Endothelial cell of umbilical vein (primary cell): ENCODE measurements around the gene SLC38A1. TPM values are rescaled to one million over a fixed set of nuclear protein-coding genes. Genes with fewer than 3 reads are reported as not detected.

Source experiments
- BruUV-seq: library from RNA; stranded (reverse); fragments of 400-500 nt; replicated peaks from 2 replicates; lab custom pipeline; 2021; lab: Mats Ljungman, UMichigan
- CTCF ChIA-PET: fragments of 300-600, 350-600 bp; sonication (Branson Sonifier 250); formaldehyde crosslinking; loops from one replicate; lab custom pipeline; 2021; ENCODE audit warnings: antibody characterized with exemption, inconsistent platforms; lab: Charles Lee
- POLR2A ChIA-PET: fragments of 300-600, 350-600 bp; sonication (Branson Sonifier 250); formaldehyde crosslinking; loops from one replicate; lab custom pipeline; 2021; ENCODE audit warnings: antibody characterized with exemption, inconsistent platforms; lab: Charles Lee
- DNase-seq: peaks from one replicate; pipeline ENCODE4 v3.0.0-alpha.2; 2011; ENCODE audit warnings: low read depth, low spot score
- FAIRE-seq: peaks from 2 replicates; lab custom pipeline; 2011; peaks lifted over from hg19 to GRCh38; lab: Jason Lieb, UNC
- H2AFZ ChIP-seq: 2 replicates; pipeline ENCODE4 v1.6.0; 2012; ENCODE audit warnings: low read depth, low read length, control low read depth, inconsistent platforms
- H3K27ac ChIP-seq: 2 replicates; pipeline ENCODE4 v1.5.1; 2011; ENCODE audit warnings: low read depth, mild to moderate bottlenecking, control low read depth, low read length, moderate library complexity; ENCODE audit not compliant: insufficient read depth
- H3K27me3 ChIP-seq, 2 experiments: 2 replicates each; pipeline versions ENCODE4 v1.6.0 to v1.6.1; 2011; ENCODE audit warnings: low read length in 2 of 2, mixed read lengths in 1 of 2; ENCODE audit not compliant: control insufficient read depth in 2 of 2, insufficient read depth in 2 of 2
- H3K36me3 ChIP-seq, 2 experiments: 2 replicates in 1 of 2; 3 replicates in 1 of 2; pipeline ENCODE4 v1.5.1; 2011; ENCODE audit warnings: low read length in 2 of 2, mild to moderate bottlenecking in 1 of 2, moderate library complexity in 1 of 2; ENCODE audit not compliant: control insufficient read depth in 2 of 2, insufficient read depth in 2 of 2; ENCODE audit errors: extremely low read depth in 1 of 2
- H3K4me1 ChIP-seq: 3 replicates; pipeline ENCODE4 v1.5.1; 2011; ENCODE audit warnings: mild to moderate bottlenecking, low read length; ENCODE audit not compliant: control insufficient read depth, insufficient read depth; ENCODE audit errors: extremely low read depth
- H3K4me2 ChIP-seq: 2 replicates; pipeline ENCODE4 v1.6.1; 2011; ENCODE audit warnings: low read length, control low read depth, mixed read lengths; ENCODE audit not compliant: insufficient read depth
- H3K4me3 ChIP-seq, 3 experiments: fragments of 200-600 bp in 1 of 3; sonication (generic), shearing (Covaris generic) in 1 of 3; replicated peaks in 1 of 3; 2 replicates each; pipeline ENCODE4 v1.5.1; 2011 to 2016; ENCODE audit warnings: control low read depth in 3 of 3, low read length in 3 of 3, mild to moderate bottlenecking in 2 of 3, inconsistent platforms in 1 of 3, low read depth in 1 of 3, moderate library complexity in 1 of 3; ENCODE audit not compliant: insufficient read depth in 1 of 3
- H3K79me2 ChIP-seq: 2 replicates; pipeline ENCODE4 v1.6.0; 2012; ENCODE audit warnings: low read length, inconsistent platforms; ENCODE audit not compliant: control insufficient read depth, insufficient read depth
- H3K9ac ChIP-seq: replicated peaks from 2 replicates; pipeline ENCODE3; 2011; ENCODE audit warnings: low read length, control low read depth; ENCODE audit not compliant: insufficient read depth; ENCODE audit errors: extremely low read depth
- H3K9me1 ChIP-seq: replicated peaks from 3 replicates; pipeline ENCODE4 v1.6.0; 2011; ENCODE audit warnings: mild to moderate bottlenecking, low read length; ENCODE audit not compliant: control insufficient read depth, insufficient read depth; ENCODE audit errors: extremely low read depth
- H3K9me3 ChIP-seq: replicated peaks from 2 replicates; pipeline ENCODE4 v1.5.1; 2012; ENCODE audit warnings: low read length, inconsistent platforms; ENCODE audit not compliant: control insufficient read depth, insufficient read depth
- H4K20me1 ChIP-seq: replicated peaks from 2 replicates; pipeline ENCODE3; 2011; ENCODE audit warnings: mild to moderate bottlenecking, low read length; ENCODE audit not compliant: control insufficient read depth, insufficient read depth; ENCODE audit errors: extremely low read depth
- CTCF ChIP-seq, 2 donors: IDR thresholded peaks; 1 replicate in 1 of 2; 2 replicates in 1 of 2; pipeline ENCODE4 v1.5.1; 2011; ENCODE audit warnings: low read length in 2 of 2, mild to moderate bottlenecking in 2 of 2, moderate library complexity in 2 of 2, control low read depth in 1 of 2, inconsistent platforms in 1 of 2, low read depth in 1 of 2; ENCODE audit not compliant: insufficient read depth in 1 of 2; ENCODE audit errors: extremely low read depth in 1 of 2
- EZH2 ChIP-seq: IDR thresholded peaks from 2 replicates; pipeline ENCODE4 v1.6.1; 2012; ENCODE audit warnings: borderline replicate concordance, low read depth, mild to moderate bottlenecking, moderate library complexity, low read length, inconsistent platforms; ENCODE audit not compliant: severe bottlenecking
- FOS ChIP-seq: IDR thresholded peaks from 2 replicates; pipeline ENCODE4 v1.6.1; 2011; ENCODE audit warnings: mild to moderate bottlenecking, low read length, moderate library complexity, borderline replicate concordance; ENCODE audit not compliant: insufficient read depth
- GATA2 ChIP-seq: IDR thresholded peaks from 2 replicates; pipeline ENCODE4 v1.7.0; 2011; ENCODE audit warnings: low read depth, mild to moderate bottlenecking, moderate library complexity, mixed read lengths, low read length; ENCODE audit not compliant: insufficient read length, insufficient read depth
- JUN ChIP-seq: IDR thresholded peaks from 2 replicates; pipeline ENCODE4 v1.6.1; 2011; ENCODE audit warnings: borderline replicate concordance, low read depth; ENCODE audit not compliant: insufficient read length, insufficient read depth
- MAX ChIP-seq: IDR thresholded peaks from 2 replicates; pipeline ENCODE4 v1.6.1; 2011; ENCODE audit not compliant: insufficient read depth, insufficient read length
- MYC ChIP-seq: IDR thresholded peaks from one replicate; pipeline ENCODE4 v1.6.1; 2011; ENCODE audit warnings: mild to moderate bottlenecking, low read depth, low read length
- POLR2A ChIP-seq: IDR thresholded peaks from 2 replicates; pipeline ENCODE4 v1.6.1; 2012; ENCODE audit warnings: low read depth, mild to moderate bottlenecking, control low read depth, low read length
- POLR2AphosphoS5 ChIP-seq: IDR thresholded peaks from 2 replicates; pipeline ENCODE4 v1.6.1; 2012; ENCODE audit warnings: low read depth, mild to moderate bottlenecking, control low read depth, low read length, moderate library complexity; ENCODE audit not compliant: insufficient read depth
- dilution Hi-C: fragments of 300-500 bp; cut with MboI; formaldehyde crosslinking; loops from one replicate; pipeline ENCODE4 v1.15.0; 2019; ENCODE audit warnings: low sequenced_read_pairs; ENCODE audit not compliant: extremely low pct_ligation_motif_present
- intact Hi-C: fragments of 100-400 bp; cut with micrococcal nuclease; formaldehyde crosslinking; loops from one replicate; pipeline ENCODE4 v1.10.0; 2022
- polyA plus RNA-seq, 4 experiments: library from polyadenylated mRNA; depleted of rRNA in 3 of 4; stranded (reverse) in 3 of 4; unstranded in 1 of 4; fragments of >200 nt; gene quantifications; 2 replicates each; pipeline versions ENCODE4 v1.2.1 to v1.2.3, GENCODE V29; 2011 to 2012; ENCODE audit warnings: missing spikeins in 1 of 4
- total RNA-seq: library from RNA; stranded (reverse); gene quantifications from 2 replicates; pipeline ENCODE4 v1.2.3, GENCODE V29; 2021

SLC38A1 gene
- total and polyA plus RNA-seq, 2 donors (not counting 3 experiments of a cell fraction or from before 2014, with no cell fraction given), result 23.6 to 86.4 TPM

- Histone ChIP-seq H2AFZ (no peak overlapping the region), H3K4me3 (no peak overlapping the region), H4K20me1 (no peaks in the 10 kb centered on the region), H3K27me3 (peaks cover 5 to 8% of the 10 kb centered on the region in 2 experiments), H3K36me3 (no peaks in the 10 kb centered on the region), H3K9me1 (no peaks in the 10 kb centered on the region), H3K9me3 (no peaks in the 10 kb centered on the region), H3K79me2 (no peaks in the 10 kb centered on the region), H3K9ac (no peak overlapping the region), H3K4me2 (no peak overlapping the region), H3K4me1 (peaks cover 23% of the 10 kb centered on the region), H3K27ac (no peak overlapping the region)
- POLR2A ChIA-PET, result no interaction called here
- dilution Hi-C loops, result no loop called here
- CTCF ChIA-PET, result interaction anchor here (1.0 kb wide), 1 partner anchor 25 kb away, joined by 8 read pairs; no protein-coding TSS in a partner anchor
- FAIRE-seq (no peak), DNase-seq (no peak)
- intact Hi-C loops, result loop anchor here (5.0 kb wide), 3 partner anchors 207 to 782 kb away; no protein-coding TSS in a partner anchor
- TF ChIP-seq JUN, result no peak
- no peak for TF ChIP-seq EZH2
- TF ChIP-seq GATA2, result no peak
- no TSS peak for BruUV-seq
Observed at GRCh38 chr12:46149905-46150304, 118.9 kb downstream of the SLC38A1 start.

- intact Hi-C loops (no loop called here), dilution Hi-C loops (no loop called here)
- ChIA-PET CTCF (interaction anchor here (1.0 kb wide), 1 partner anchor 24 kb away, joined by 8 read pairs; no protein-coding TSS in a partner anchor), POLR2A (no interaction called here)
- H3K79me2 ChIP-seq, result no peaks in the 10 kb centered on the region
- H3K4me1 ChIP-seq, result peaks cover 19% of the 10 kb centered on the region
- no peaks in the 10 kb centered on the region for H4K20me1 ChIP-seq
- DNase-seq, result no peak
- H3K9me3 ChIP-seq, result no peaks in the 10 kb centered on the region
- TF ChIP-seq EZH2 (no peak), FOS (no peak), POLR2AphosphoS5 (no peak), MAX (no peak), MYC (no peak), POLR2A (no peak), CTCF (IDR thresholded peaks at IDR 0.05; ENCODE audit: extremely low read depth in 1 of 2, insufficient read depth in 1 of 2, low read depth in 1 of 2, low read length in 2 of 2) (no peak), GATA2 (no peak), JUN (no peak)
- BruUV-seq, result no TSS peak
- H3K9me1 ChIP-seq, result no peaks in the 10 kb centered on the region
- no peak overlapping the region for H3K27ac ChIP-seq
- peaks cover 5 to 9% of the 10 kb centered on the region in 2 experiments for H3K27me3 ChIP-seq
- no peak for FAIRE-seq
- no peaks in the 10 kb centered on the region for H3K36me3 ChIP-seq
- no peak overlapping the region for H3K4me3 ChIP-seq
- H2AFZ ChIP-seq, result no peak overlapping the region
- H3K9ac ChIP-seq, result no peak overlapping the region
- H3K4me2 ChIP-seq, result no peak overlapping the region
Observed at GRCh38 chr12:46149079-46149464, 119.8 kb downstream of the SLC38A1 start.
